Fibroblast of lung (primary cell): ENCODE measurements around the gene CCDC201. TPM values are rescaled to one million over a fixed set of nuclear protein-coding genes. Genes with fewer than 3 reads are reported as not detected.

Experiments used
- DNase-seq, 2 donors: peaks; one replicate each; pipeline versions ENCODE4 v3.0.0 to v3.0.0-alpha.2; 2010; ENCODE audit warnings: low read depth in 2 of 2
- H2AFZ ChIP-seq: 2 replicates; pipeline ENCODE4 v1.5.1; 2012; ENCODE audit warnings: low read length, control low read depth, inconsistent platforms
- H3K27ac ChIP-seq: 2 replicates; pipeline ENCODE4 v1.5.1; 2011; ENCODE audit warnings: low read length, control low read depth; ENCODE audit not compliant: insufficient read depth
- H3K27me3 ChIP-seq: 2 replicates; pipeline ENCODE4 v1.5.1; 2011; ENCODE audit warnings: mild to moderate bottlenecking, low read length; ENCODE audit not compliant: control insufficient read depth, insufficient read depth
- H3K36me3 ChIP-seq: 2 replicates; pipeline ENCODE4 v1.5.1; 2011; ENCODE audit warnings: low read length; ENCODE audit not compliant: control insufficient read depth, insufficient read depth
- H3K4me1 ChIP-seq: 2 replicates; pipeline ENCODE4 v1.5.1; 2011; ENCODE audit warnings: low read length; ENCODE audit not compliant: control insufficient read depth, insufficient read depth; ENCODE audit errors: extremely low read depth
- H3K4me2 ChIP-seq: 2 replicates; pipeline ENCODE4 v1.5.1; 2011; ENCODE audit warnings: low read length, control low read depth; ENCODE audit not compliant: insufficient read depth; ENCODE audit errors: extremely low read depth
- H3K4me3 ChIP-seq, 4 experiments: fragments of 200-600 bp in 1 of 4; sonication (generic) in 1 of 4; replicated peaks in 1 of 4; 2 replicates each; pipeline ENCODE4 v1.5.1; 2011 to 2016; ENCODE audit warnings: low read length in 4 of 4, low read depth in 3 of 4, mild to moderate bottlenecking in 3 of 4, control low read depth in 2 of 4, inconsistent platforms in 1 of 4, mixed read lengths in 1 of 4; ENCODE audit not compliant: insufficient read depth in 1 of 4; ENCODE audit errors: control extremely low read depth in 1 of 4
- H3K79me2 ChIP-seq: 2 replicates; pipeline ENCODE4 v1.5.1; 2012; ENCODE audit warnings: mild to moderate bottlenecking, low read length, inconsistent platforms; ENCODE audit not compliant: control insufficient read depth, insufficient read depth
- H3K9ac ChIP-seq: 2 replicates; pipeline ENCODE4 v1.5.1; 2011; ENCODE audit warnings: mild to moderate bottlenecking, low read length, control low read depth; ENCODE audit not compliant: insufficient read depth
- H3K9me3 ChIP-seq: 2 replicates; pipeline ENCODE4 v1.5.1; 2012; ENCODE audit warnings: low read depth, low read length; ENCODE audit not compliant: control insufficient read depth, insufficient read depth
- H4K20me1 ChIP-seq: 2 replicates; pipeline ENCODE4 v1.5.1; 2011; ENCODE audit warnings: low read length; ENCODE audit not compliant: control insufficient read depth, insufficient read depth; ENCODE audit errors: extremely low read depth
- CTCF ChIP-seq, 2 donors: IDR thresholded peaks in 1 of 2; conservative IDR thresholded peaks in 1 of 2; 1 replicate in 1 of 2; 2 replicates in 1 of 2; pipeline ENCODE4 v1.5.1; 2011 to 2012; ENCODE audit warnings: low read length in 2 of 2, control low read depth in 1 of 2, inconsistent platforms in 1 of 2, low read depth in 1 of 2, mild to moderate bottlenecking in 1 of 2
- EZH2 ChIP-seq: IDR thresholded peaks from 2 replicates; pipeline ENCODE4 v1.5.1; 2012; ENCODE audit warnings: low read length, control low read depth, mild to moderate bottlenecking; ENCODE audit errors: missing control alignments
- polyA plus RNA-seq, 2 donors: library from polyadenylated mRNA; depleted of rRNA in 1 of 2; stranded (reverse) in 1 of 2; unstranded in 1 of 2; fragments of >200 nt; gene quantifications; 2 replicates each; pipeline ENCODE4 v1.2.1, GENCODE V29; 2011 to 2012; ENCODE audit warnings: missing spikeins in 1 of 2
- total RNA-seq: library from RNA; depleted of rRNA; stranded (reverse); fragments of >200 nt; gene quantifications from 2 replicates; pipeline ENCODE4 v1.2.1, GENCODE V29; 2014

Gene CCDC201
- total and polyA plus RNA-seq, 2 donors (not counting 1 experiment from before 2014, with no cell fraction given), result not detected

- H2AFZ ChIP-seq, result no peak overlapping the region
- no peak overlapping the region for H3K9ac ChIP-seq
- H4K20me1 ChIP-seq, result no peaks in the 10 kb centered on the region
- DNase-seq, result no peak
- H3K9me3 ChIP-seq, result no peaks in the 10 kb centered on the region
- no peaks in the 10 kb centered on the region for H3K36me3 ChIP-seq
- H3K4me2 ChIP-seq, result no peak overlapping the region
- no peak overlapping the region for H3K4me3 ChIP-seq
- TF ChIP-seq CTCF (conservative IDR thresholded peaks at IDR 0.05 in 1 of 2, IDR thresholded peaks at IDR 0.05 in 1 of 2; ENCODE audit: low read depth in 1 of 2, low read length in 2 of 2) (no peak), EZH2 (no peak)
- H3K27me3 ChIP-seq, result no peaks in the 10 kb centered on the region
- H3K4me1 ChIP-seq, result no peaks in the 10 kb centered on the region
- no peaks in the 10 kb centered on the region for H3K79me2 ChIP-seq
- H3K27ac ChIP-seq, result no peak overlapping the region
These were observed 38.4 kb upstream of the CCDC201 start for GRCh38 chr7:45911311-45911710.

- Histone ChIP-seq H3K27ac (no peak overlapping the region), H3K4me2 (no peak overlapping the region), H3K79me2 (no peaks in the 10 kb centered on the region), H3K9ac (no peak overlapping the region), H2AFZ (no peak overlapping the region), H3K36me3 (no peaks in the 10 kb centered on the region), H4K20me1 (no peaks in the 10 kb centered on the region), H3K9me3 (no peaks in the 10 kb centered on the region), H3K4me1 (no peaks in the 10 kb centered on the region), H3K27me3 (peaks cover 4% of the 10 kb centered on the region), H3K4me3 (no peak overlapping the region)
- TF ChIP-seq EZH2 (no peak), CTCF (conservative IDR thresholded peaks at IDR 0.05 in 1 of 2, IDR thresholded peaks at IDR 0.05 in 1 of 2; ENCODE audit: low read depth in 1 of 2, low read length in 2 of 2) (no peak)
- DNase-seq, result no peak
These were observed 38.0 kb upstream of the CCDC201 start for GRCh38 chr7:45910855-45911254.

- DNase-seq, result no peak
- H2AFZ ChIP-seq, result no peak overlapping the region
- TF ChIP-seq CTCF (conservative IDR thresholded peaks at IDR 0.05 in 1 of 2, IDR thresholded peaks at IDR 0.05 in 1 of 2; ENCODE audit: low read depth in 1 of 2, low read length in 2 of 2) (no peak), EZH2 (no peak)
- H3K4me3 ChIP-seq, result no peak overlapping the region
- H4K20me1 ChIP-seq, result no peaks in the 10 kb centered on the region
- no peak overlapping the region for H3K27ac ChIP-seq
- H3K4me1 ChIP-seq, result no peaks in the 10 kb centered on the region
- H3K79me2 ChIP-seq, result no peaks in the 10 kb centered on the region
- H3K4me2 ChIP-seq, result no peak overlapping the region
- H3K9me3 ChIP-seq, result no peaks in the 10 kb centered on the region
- peaks cover 4% of the 10 kb centered on the region for H3K27me3 ChIP-seq
- H3K9ac ChIP-seq, result no peak overlapping the region
- H3K36me3 ChIP-seq, result no peaks in the 10 kb centered on the region
These were observed 36.7 kb upstream of the CCDC201 start for GRCh38 chr7:45909561-45909960.
